ENCODE measurements around the gene CITED2.

DNA sequence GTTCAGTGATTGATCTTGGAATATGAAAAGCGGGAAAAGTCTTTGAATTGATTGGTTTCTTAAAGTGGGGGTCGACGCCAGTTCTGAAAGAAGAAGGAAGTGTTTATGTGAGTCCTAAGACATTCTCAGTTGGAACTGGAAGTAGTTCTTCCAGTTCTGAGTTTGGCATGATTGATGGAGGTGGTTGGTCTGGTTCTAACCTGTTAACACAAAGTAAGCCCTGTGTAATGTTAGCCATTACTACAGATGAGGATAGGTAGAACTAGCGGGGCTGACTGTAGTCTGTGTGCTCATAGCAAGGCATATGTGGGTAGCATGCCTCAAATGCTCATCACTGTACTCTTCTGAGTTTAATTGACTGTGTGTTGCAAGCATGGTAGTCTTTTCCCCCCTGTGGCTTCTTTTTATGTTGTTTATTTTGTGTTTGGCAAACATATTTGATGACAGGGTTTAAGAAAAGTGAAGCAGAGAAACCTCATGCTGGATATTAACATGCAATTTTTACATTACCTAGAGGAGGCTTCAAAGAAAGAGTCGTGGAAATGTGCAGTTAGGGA is 24.9 kb downstream of the CITED2 start:
- TF ChIP-seq, protein P1, sequence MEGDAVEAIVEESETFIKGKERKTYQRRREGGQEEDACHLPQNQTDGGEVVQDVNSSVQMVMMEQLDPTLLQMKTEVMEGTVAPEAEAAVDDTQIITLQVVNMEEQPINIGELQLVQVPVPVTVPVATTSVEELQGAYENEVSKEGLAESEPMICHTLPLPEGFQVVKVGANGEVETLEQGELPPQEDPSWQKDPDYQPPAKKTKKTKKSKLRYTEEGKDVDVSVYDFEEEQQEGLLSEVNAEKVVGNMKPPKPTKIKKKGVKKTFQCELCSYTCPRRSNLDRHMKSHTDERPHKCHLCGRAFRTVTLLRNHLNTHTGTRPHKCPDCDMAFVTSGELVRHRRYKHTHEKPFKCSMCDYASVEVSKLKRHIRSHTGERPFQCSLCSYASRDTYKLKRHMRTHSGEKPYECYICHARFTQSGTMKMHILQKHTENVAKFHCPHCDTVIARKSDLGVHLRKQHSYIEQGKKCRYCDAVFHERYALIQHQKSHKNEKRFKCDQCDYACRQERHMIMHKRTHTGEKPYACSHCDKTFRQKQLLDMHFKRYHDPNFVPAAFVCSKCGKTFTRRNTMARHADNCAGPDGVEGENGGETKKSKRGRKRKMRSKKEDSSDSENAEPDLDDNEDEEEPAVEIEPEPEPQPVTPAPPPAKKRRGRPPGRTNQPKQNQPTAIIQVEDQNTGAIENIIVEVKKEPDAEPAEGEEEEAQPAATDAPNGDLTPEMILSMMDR (IDR thresholded peaks at IDR 0.05; ENCODE audit: insufficient read depth, low read depth, low read length) = no peak
- TF ChIP-seq EZH2 (IDR thresholded peaks at IDR 0.05; ENCODE audit: insufficient read depth, low read length) = no peak
